OCI-LY1 (cell line): ENCODE data around the gene SLC26A5.

Source experiments
- EZH2 ChIP-seq: fragments of 200-600 bp; sonication (generic), shearing (Covaris generic); IDR thresholded peaks from 2 replicates; pipeline ENCODE4 v1.8.0; 2017; ENCODE audit warnings: borderline replicate concordance, mixed run types, mild to moderate bottlenecking, antibody characterized with exemption, low read length, moderate library complexity, mixed read lengths
- TF ChIP-seq, protein P1 (sequence below): fragments of 200-600 bp; sonication (generic), shearing (Covaris generic); IDR thresholded peaks from 2 replicates; pipeline ENCODE4 v1.5.1; 2017; ENCODE audit warnings: mild to moderate bottlenecking, antibody characterized with exemption, low read length, moderate library complexity, mixed read lengths

DNA sequence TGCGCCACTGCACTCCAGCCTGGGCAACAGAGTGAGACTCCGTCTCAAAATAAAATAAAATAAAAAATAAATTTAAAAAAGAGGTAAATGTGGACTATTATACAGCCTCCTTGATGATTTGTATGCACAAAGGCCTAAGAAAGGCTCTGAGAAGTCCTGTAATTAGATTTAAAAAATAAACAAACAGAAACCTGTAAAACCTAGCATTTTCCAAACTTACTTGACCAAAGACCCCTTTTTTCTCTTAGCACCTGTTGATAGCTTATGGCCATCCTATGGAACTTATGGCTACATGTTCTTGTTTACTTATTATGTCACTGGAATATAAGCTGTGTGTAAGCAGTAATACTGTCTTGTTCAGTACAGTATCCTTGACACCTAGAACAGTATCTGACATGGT lies 107.1 kb downstream of the SLC26A5 start:
- TF ChIP-seq, protein P1, sequence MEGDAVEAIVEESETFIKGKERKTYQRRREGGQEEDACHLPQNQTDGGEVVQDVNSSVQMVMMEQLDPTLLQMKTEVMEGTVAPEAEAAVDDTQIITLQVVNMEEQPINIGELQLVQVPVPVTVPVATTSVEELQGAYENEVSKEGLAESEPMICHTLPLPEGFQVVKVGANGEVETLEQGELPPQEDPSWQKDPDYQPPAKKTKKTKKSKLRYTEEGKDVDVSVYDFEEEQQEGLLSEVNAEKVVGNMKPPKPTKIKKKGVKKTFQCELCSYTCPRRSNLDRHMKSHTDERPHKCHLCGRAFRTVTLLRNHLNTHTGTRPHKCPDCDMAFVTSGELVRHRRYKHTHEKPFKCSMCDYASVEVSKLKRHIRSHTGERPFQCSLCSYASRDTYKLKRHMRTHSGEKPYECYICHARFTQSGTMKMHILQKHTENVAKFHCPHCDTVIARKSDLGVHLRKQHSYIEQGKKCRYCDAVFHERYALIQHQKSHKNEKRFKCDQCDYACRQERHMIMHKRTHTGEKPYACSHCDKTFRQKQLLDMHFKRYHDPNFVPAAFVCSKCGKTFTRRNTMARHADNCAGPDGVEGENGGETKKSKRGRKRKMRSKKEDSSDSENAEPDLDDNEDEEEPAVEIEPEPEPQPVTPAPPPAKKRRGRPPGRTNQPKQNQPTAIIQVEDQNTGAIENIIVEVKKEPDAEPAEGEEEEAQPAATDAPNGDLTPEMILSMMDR: no peak
- TF ChIP-seq EZH2: no peak
